Islet precursor cell (in vitro differentiated cells): ENCODE measurements around the gene DVL2.

Experiments
- DNase-seq: peaks from one replicate; pipeline ENCODE4 v3.0.0-alpha.2; 2018

DVL2 gene

GRCh38 chr17:7234083-7234951 lies at the start of gene DVL2:
Gene DVL2 (minus strand): TSS chr17:7234517. CDS start chr17:7234262, 255 bp downstream.
- peak; percentile 98 for DNase-seq

- DNase-seq: peak; percentile 53
Observed at GRCh38 chr17:7283471-7284216, 49.3 kb upstream of the DVL2 start.

GRCh38 chr17:7282752-7283321 lies 48.5 kb upstream of the DVL2 start:
- no peak for DNase-seq

GRCh38 chr17:7281953-7282751 lies 47.8 kb upstream of the DVL2 start:
- peak; percentile 62 for DNase-seq

GRCh38 chr17:7281074-7281952 lies 47.0 kb upstream of the DVL2 start, which contains the start of gene SLC2A4:
Gene SLC2A4 (plus strand): TSS chr17:7281718. CDS start chr17:7281935, 217 bp downstream.
- DNase-seq: peak; percentile 99

DNA sequence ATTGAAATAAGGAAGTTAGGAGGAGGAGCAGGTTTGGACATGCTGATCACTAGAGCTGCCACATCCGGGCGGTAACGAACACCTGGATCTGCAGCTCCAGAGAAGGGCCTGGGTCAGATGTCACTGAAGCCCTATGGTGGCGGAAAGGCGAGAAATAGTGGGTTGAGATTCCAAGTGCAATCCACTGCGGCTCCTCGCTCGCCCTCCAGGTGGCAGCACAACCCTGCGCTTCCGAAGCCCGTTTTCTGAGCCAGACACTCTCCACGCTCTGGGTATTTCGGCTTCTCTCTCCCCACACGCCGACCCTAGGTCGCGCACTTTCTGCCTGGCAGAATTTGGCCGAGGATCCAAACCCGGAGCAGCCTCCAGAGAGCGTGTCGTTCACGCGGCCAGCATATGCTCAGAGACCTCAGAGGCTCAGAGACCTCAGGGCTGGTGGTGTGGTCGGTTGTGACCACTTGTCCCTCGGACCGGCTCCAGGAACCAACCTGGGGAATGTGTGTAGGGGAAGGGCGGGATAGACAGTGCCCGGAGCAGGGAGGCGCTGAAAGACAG lies 46.3 kb upstream of the DVL2 start:
- peak; percentile 96 for DNase-seq

DNA sequence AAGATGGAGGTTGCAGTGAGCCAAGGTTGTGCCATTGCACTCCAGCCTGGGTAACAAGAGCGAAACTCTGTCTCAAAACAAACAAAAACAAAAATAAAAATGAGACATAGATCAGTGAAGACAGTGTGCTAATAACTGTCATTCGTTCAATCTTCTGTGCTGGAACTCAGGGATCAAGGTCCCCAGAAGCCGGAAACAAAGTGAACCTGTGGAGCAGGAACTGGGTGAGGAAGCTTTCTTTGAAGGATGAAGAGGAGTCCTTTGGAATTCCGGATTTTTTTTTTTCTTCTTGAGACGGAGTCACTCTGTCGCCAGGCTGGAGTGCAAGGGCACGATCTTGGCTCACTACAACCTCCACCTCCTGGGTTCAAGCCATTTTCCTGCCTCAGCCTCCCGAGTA lies 45.1 kb upstream of the DVL2 start:
- DNase-seq: no peak

DNA sequence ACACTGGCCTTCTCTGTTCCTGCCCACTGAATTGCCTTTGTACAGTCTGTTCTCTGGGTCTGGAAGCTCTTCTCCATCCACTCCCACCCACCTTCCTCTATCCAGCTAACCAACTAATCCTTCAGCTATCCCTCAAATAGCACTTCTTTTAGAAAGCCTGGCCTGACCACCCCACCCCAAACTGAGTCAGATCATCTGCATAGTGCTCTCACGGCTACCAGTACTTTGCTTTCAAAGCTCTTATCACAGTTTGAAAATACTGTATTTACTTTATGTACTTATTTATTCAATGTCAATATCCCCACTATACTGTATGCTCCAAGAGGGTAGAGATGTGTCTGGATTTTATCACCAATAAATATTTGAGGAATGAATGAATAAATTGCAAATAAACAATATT lies 32.5 kb upstream of the DVL2 start:
- DNase-seq: no peak

- DNase-seq: no peak
Observed at GRCh38 chr17:7263801-7264078, 29.4 kb upstream of the DVL2 start.

GRCh38 chr17:7262935-7263800 lies 28.9 kb upstream of the DVL2 start:
- peak; percentile 92 for DNase-seq

- DNase-seq: peak; percentile 92
Observed at GRCh38 chr17:7262192-7262934, 28.0 kb upstream of the DVL2 start, which contains the start of gene CLDN7. Gene CLDN7 (minus strand): TSS chr17:7262478. CDS start chr17:7262043, 435 bp downstream.

DNA sequence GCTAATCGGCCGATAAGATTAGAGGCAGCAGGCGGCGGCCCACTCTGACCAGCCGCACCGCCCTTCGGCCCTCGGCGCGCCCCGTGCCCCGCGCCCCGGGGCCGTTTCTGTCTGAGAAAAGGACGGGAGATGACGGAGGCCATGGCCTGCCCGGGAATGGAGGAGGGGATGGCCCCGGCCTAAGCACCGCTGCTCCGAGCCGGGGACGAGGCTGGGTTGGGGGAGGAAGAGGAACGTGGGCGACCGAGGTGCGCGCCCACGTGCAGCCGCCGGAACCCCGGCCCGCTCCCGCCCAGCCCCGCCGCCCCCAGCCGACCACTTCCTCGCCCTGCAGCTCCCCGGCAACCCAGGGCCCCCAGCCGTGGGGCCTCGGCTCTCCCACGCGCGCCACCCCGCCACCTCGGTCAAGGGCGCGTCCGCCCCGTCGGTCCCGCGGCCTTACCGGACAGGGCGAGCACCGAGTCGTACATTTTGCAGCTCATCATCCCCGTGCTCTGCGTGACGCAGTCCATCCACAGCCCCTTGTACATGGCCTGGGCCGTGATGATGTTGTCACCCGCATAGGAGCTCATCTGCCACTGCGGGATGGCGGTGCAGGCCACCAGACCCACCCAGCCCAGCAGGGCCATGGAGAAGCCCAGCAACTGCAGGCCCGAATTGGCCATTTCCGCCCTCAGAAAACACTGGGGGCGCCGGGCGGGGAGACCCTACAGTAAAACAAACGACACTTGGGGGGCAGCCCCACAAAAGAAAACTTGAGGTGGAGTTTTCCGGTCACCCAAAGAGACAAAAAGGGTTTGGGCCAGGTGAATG lies 27.3 kb upstream of the DVL2 start:
- peak; percentile 71 for DNase-seq

- peak; percentile 93 for DNase-seq
Observed at GRCh38 chr17:7260651-7261378, 26.5 kb upstream of the DVL2 start.

- DNase-seq: no peak
Observed at GRCh38 chr17:7260151-7260550, 25.8 kb upstream of the DVL2 start.

GRCh38 chr17:7259555-7259889 lies 25.2 kb upstream of the DVL2 start:
- no peak for DNase-seq

GRCh38 chr17:7258731-7259554 lies 24.6 kb upstream of the DVL2 start:
- no peak for DNase-seq

DNA sequence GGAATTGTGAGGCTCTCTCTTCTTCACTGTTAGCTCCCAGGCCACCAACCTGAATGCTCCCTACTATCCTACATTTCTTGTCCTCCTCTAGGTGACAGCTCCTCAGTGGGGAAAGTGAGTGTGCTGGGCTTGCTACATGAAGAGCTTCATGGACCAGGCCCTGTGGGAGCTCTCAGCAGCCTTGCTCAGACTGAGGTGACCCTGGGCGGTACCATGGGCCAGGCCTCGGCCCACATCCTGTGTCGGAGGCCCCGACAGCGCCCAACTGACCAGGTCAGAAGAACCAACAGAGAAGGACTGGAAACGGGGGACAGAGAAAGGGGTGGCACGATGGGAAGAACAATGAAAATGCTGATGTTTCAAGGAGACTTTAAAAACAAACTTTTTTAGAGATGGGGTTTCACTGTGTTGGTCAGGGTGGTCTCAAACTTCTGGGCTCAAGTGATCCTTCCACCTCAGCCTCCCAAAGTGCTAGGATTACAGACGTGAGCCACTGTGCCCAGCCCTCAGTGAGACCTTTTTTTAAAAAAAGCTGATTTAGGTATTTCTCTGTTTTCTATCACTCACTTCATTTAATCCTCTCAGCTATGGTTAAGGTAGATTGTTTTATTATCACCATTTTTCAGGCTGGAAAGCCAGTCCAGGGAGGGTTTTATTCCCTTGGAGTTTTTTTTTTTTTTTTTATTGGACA lies 22.6 kb upstream of the DVL2 start:
- DNase-seq: no peak
